ENCODE results near the gene CNGA2.

Gene CNGA2

GRCh38 chrX:151754047-151754429, 19.5 kb downstream of the CNGA2 start:
- DNase-seq: no peak

DNA sequence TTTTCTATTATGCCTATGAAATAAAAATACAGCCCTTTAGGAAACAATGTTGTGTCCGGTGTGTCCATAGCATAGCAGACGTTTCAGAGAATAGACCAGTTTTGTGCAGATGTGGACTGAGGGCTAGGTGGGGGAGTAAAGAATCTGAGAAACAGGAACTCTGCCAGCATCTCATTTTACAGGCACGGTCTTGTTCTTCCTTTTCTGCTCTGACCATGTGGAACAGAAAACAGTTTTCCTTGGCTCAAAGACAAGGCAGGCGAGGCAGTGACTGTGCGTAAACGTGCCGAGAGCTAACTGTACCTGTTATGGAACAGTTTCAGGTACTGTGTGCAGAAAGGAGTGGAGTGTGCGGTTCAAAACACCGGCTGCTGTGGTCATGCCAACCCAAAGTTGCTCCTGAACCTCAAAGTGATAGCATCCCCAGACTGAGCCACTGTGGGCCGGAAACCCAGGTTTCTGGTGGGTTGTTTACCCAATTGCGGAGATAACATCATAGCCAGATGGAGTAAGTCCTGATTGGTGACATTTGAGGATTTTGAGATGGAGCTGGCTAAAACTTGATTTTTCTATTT, 20.2 kb downstream of the CNGA2 start:
- no peak for DNase-seq

DNA sequence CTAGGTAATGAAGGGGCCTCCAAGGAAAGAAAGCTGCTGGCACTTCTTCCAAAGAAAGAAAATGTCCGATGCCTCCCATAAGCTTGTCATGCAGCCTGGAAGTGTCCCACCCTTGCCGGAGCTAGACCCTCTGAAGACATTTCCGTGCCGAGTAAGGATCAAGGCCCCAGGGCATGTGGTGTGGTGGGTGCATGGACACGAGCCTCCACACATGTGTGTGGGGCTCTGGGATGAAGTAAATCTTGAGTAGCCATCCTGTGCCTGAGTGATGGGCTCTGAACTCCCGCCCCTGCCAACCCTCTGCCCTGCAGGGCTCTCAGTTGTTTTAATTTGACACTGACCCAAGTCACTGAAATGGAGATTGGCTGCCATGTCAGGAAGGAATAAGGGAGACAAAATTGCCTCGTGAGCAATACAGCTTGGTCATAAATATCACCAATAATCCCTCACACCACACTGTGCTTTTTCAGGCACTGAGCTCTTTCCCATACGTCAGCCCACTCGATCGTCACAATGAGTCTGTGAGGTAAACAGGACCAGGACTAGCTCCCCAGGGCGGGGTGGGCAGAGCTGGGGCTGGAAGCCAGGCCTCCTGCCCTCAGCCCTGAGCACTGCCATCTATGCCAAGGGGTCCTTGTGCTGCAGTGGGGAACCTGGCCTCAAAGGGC, 24.6 kb downstream of the CNGA2 start:
- no peak for DNase-seq

- DNase-seq: no peak
These were observed 28.3 kb downstream of the CNGA2 start for GRCh38 chrX:151762802-151763201.

DNA sequence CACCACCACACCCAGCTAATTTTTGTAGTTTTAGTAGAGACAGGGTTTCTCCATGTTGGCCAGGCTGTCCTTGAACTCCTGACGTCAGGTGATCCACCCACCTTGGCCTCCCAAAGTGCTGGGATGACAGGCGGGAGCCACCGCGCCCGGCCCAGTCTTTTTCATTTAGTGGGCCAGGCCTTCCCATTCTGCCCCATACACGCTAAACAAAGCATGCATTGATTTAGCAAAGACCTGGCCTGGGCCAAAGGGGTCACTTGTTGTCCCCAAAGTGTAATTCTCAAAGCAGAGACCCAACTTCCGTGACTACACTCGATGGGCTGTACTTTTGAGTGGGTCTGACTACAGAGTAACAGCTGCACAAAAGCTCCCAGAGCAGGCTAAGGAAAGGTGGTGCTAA, 29.2 kb downstream of the CNGA2 start:
- no peak for DNase-seq

DNA sequence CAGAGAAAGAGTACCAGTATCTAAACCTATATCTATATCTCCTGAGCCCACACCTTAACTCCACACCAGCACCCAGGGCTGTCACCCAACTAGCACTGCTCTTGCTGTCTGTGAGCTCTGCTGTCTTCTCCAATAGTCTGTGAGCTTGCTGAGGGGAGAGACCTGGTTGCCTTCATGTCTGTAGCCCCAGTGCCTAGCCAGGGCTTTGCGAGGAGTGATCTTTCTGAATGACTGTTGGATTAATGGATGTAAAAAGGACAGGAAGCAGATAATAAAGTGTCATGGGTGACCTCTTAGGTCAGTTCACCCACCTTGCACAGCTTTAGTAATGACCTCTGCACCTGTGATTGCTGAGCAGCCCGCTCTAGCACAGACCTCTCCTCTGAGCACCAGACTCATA, 30.5 kb downstream of the CNGA2 start:
- no peak for DNase-seq

- DNase-seq: no peak
These were observed 37.2 kb downstream of the CNGA2 start for GRCh38 chrX:151771726-151772125.

- DNase-seq: no peak
These were observed 38.9 kb downstream of the CNGA2 start for GRCh38 chrX:151773434-151773833.

DNA sequence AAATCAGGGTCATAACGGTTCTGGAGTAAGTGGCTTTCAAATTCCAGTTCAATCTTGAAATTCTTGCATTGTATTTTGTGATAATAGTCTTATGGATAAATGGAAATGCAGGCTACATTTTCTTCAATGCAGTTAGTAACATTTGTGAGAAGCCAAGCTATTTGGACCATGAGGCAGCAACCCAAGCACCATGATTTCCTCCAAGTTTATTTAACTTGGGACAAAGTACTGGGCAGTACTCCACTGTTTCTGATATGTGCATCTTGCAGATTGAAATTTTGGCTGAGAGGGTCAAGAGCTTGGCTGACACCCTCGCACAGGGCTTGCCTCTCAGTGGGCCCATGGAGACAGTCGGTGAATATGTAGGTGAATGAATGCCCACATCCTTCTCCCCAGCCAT, 39.9 kb downstream of the CNGA2 start:
- DNase-seq: no peak

DNA sequence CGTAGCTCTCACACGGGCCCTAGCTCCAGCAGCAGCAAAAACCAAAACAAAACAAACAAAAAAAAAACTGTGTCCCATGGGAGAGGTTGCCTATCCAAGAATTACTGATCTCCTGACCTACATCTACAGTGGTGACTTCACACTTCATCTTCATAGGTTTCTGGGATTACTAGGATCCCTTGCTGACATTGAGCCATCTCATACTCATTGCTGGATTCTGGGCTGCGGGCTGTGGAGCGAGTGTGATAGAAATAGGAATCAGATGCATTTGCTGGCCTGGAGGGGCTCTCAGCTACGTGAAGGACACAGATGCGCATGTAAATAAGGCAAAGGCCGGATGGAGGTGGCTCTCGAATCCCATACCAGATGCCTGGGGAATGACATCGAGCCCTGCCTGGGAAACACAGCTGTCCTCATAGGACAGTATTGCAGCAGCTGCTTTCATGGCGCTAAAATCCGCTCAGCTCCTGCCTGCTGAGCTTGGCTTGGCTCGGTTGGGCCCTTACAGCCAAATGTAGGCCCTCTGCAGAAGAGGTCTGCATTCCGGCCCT, 41.7 kb downstream of the CNGA2 start:
- no peak for DNase-seq

GRCh38 chrX:151776936-151777335, 42.4 kb downstream of the CNGA2 start:
- DNase-seq: no peak

GRCh38 chrX:151779258-151779657, 44.7 kb downstream of the CNGA2 start:
- DNase-seq: no peak

GRCh38 chrX:151780621-151781020, 46.1 kb downstream of the CNGA2 start:
- no peak for DNase-seq

DNA sequence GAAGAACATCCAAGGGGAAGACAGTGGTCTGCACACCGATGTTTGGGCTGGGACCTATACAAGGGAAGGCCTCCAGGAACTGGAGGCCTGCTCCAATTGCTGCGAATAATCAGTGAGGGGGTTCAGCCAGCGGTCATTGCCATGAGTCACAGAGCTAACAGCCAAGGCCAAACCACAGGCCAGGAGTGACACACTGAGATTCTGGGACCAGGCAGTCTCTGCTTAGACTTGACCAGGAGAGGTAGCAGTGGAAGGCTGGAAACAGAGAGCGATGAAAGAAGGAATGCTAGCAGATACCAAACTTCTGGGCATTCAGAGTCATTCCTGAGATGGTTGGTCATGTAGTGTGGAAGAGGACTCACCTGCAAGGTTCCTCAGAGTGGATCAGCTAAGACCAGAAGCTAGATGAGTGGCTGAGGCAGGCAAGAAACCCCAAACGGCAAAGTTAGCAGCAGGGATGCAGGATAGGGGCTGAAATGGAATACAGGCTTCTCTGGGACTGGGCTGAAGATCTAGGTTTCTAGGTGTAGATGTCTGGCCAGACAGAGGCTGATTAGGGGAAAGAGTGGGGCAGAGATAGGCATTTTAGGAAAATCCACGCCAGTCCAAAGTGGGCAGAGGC, 54.7 kb downstream of the CNGA2 start:
- DNase-seq: no peak

DNA sequence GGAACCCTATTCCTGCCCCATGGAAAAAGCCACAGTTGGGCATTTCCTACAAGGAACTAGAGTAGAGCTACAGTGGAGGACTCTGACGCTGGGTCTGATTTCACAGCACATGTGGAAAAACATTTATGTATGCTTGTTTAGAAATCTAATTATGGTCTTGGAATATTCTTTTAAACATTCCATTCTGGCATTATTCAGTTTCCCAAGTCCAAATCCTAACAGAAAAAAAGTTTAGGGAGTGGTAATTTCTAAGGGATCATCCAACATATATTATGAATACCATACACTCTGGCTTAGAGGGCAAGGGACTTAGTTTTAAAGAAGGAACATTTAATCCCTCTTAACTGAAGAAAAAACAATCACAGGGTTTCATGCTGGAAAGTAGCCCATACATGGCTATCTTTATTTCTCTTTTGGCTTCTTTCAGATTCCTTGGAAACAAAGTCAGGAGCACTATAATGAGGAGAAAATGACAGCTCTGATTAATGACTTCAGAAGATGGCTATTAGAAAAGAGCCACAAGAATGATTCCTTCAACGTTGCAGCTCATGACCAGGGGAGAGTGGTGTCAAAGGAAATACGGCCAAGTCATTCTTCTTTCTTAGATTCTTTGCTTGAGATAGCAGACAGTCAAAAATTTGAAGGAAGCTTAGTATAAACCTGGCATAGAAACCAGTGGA, 56.1 kb downstream of the CNGA2 start:
- no peak for DNase-seq

GRCh38 chrX:151791961-151792360, 57.4 kb downstream of the CNGA2 start:
- no peak for DNase-seq

- no peak for DNase-seq
These were observed 58.0 kb downstream of the CNGA2 start for GRCh38 chrX:151792505-151792904.

GRCh38 chrX:151793886-151794285, 59.3 kb downstream of the CNGA2 start:
- DNase-seq: no peak

Measured in CD4-positive, alpha-beta T cell treated with Interleukin-4 for 4 hours (primary cell).